ENCODE results near the gene NUDCD2.

Gene NUDCD2

DNA sequence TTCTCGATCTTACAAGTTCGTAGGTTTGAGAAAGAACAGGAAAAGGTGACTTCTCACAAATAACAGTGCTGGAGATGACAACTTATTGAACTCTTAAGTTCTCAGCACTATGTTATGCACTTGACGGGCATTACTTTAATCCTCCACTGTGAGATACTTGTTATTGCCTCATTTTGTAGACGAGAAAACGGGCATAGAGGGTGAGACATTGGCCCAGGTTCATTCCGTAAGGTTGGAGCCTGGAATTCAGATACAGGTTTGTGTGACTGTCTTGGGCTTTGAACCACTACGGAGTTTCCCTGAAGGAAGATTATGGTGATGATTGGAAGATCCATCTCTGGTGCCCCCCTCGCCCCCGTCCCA lies 46.2 kb upstream of the NUDCD2 start:
- Histone ChIP-seq H3K27ac (peak overlapping the region; percentile 91), H3K4me2 (ENCODE audit: low read length) (peak overlapping the region; percentile 95), H3K36me3 (ENCODE audit: control insufficient read depth, insufficient read depth, low read length) (no peaks in the 10 kb centered on the region), H3K4me1 (peaks cover 16% of the 10 kb centered on the region), H3K4me3 (ENCODE audit: low read depth, low read length) (peak overlapping the region; percentile 81), H3K9ac (peak overlapping the region; percentile 68), H3K79me2 (peaks cover 14% of the 10 kb centered on the region), H2AFZ (peak overlapping the region; percentile 85), H3K9me3 (ENCODE audit: control insufficient read depth, low read length) (no peaks in the 10 kb centered on the region), H3K27me3 (ENCODE audit: control insufficient read depth, insufficient read depth, low read length) (no peaks in the 10 kb centered on the region)
- TF ChIP-seq, protein P1, sequence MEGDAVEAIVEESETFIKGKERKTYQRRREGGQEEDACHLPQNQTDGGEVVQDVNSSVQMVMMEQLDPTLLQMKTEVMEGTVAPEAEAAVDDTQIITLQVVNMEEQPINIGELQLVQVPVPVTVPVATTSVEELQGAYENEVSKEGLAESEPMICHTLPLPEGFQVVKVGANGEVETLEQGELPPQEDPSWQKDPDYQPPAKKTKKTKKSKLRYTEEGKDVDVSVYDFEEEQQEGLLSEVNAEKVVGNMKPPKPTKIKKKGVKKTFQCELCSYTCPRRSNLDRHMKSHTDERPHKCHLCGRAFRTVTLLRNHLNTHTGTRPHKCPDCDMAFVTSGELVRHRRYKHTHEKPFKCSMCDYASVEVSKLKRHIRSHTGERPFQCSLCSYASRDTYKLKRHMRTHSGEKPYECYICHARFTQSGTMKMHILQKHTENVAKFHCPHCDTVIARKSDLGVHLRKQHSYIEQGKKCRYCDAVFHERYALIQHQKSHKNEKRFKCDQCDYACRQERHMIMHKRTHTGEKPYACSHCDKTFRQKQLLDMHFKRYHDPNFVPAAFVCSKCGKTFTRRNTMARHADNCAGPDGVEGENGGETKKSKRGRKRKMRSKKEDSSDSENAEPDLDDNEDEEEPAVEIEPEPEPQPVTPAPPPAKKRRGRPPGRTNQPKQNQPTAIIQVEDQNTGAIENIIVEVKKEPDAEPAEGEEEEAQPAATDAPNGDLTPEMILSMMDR (IDR thresholded peaks at IDR 0.05), result no peak

DNA sequence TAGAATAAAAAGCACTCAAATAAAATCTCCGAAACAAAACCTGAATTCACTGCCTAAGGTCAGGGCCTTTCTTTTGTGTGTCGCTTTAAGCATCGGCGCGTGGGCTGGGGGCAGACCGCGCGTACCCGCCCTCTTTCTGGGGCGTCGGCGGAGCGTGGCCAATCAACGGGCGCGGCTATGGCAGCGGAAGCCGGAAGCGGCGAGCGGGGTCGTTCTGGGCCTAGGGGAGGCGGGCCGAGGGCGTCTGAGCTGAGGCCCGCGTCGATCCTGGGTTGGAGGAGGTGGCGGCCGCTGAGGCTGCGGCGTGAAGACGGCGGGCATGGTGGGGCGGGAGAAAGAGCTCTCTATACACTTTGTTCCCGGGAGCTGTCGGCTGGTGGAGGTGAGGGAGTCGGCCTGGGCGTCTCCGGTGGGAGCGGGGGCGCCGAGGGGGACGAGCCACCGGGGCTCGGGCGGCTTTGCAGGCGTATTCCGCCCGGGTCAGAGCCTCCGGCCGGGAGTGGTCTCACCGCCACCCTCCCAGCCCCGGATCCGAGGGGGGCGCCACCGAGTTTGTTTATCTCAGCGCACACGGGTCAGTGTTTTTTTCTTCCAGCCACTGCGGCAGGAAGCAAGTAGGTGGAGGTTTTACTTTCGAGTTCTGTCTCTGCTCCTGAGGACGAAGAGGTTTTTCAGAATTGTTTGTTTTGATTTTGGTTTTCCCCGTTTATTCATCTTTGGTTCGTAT lies 45.6 kb upstream of the NUDCD2 start, which contains the start of gene MAT2B:
Gene MAT2B, plus strand, starts transcription at position 252 of the 727 bp plus-strand sequence. Its CDS starts 68 bp downstream, at position 320.
- Histone ChIP-seq H3K4me3 (ENCODE audit: low read depth, low read length) (peak within 1 kb of the TSS; percentile 81), H3K4me1 (peaks cover 16% of the 10 kb centered on the region), H3K27me3 (ENCODE audit: control insufficient read depth, insufficient read depth, low read length) (no peaks in the 10 kb centered on the region), H3K36me3 (ENCODE audit: control insufficient read depth, insufficient read depth, low read length) (no peaks in the 10 kb centered on the region), H3K9me3 (ENCODE audit: control insufficient read depth, low read length) (no peaks in the 10 kb centered on the region), H3K79me2 (peaks cover 14% of the 10 kb centered on the region), H3K4me2 (ENCODE audit: low read length) (peak within 1 kb of the TSS; percentile 95), H3K9ac (peak within 1 kb of the TSS; percentile 68), H3K27ac (peak within 1 kb of the TSS; percentile 91), H2AFZ (peak within 1 kb of the TSS; percentile 85)
- TF ChIP-seq, protein P1 (IDR thresholded peaks at IDR 0.05), result peak; percentile 45

- Histone ChIP-seq H3K36me3 (ENCODE audit: control insufficient read depth, insufficient read depth, low read length) (no peaks in the 10 kb centered on the region), H3K9me3 (ENCODE audit: control insufficient read depth, low read length) (no peaks in the 10 kb centered on the region), H3K4me1 (peaks cover 16% of the 10 kb centered on the region)
These were observed 45.1 kb upstream of the NUDCD2 start for GRCh38 chr5:163505049-163505367.

GRCh38 chr5:163504079-163504931 lies 44.4 kb upstream of the NUDCD2 start:
- Histone ChIP-seq H3K79me2 (peaks cover 14% of the 10 kb centered on the region), H3K9me3 (ENCODE audit: control insufficient read depth, low read length) (no peaks in the 10 kb centered on the region), H3K4me3 (ENCODE audit: low read depth, low read length) (peak overlapping the region; percentile 81), H3K4me1 (peaks cover 16% of the 10 kb centered on the region), H3K36me3 (ENCODE audit: control insufficient read depth, insufficient read depth, low read length) (no peaks in the 10 kb centered on the region), H2AFZ (peak overlapping the region; percentile 71), H3K4me2 (ENCODE audit: low read length) (peak overlapping the region; percentile 95), H3K27ac (peak overlapping the region; percentile 91), H3K9ac (no peak overlapping the region), H3K27me3 (ENCODE audit: control insufficient read depth, insufficient read depth, low read length) (no peaks in the 10 kb centered on the region)
- TF ChIP-seq, protein P1 (IDR thresholded peaks at IDR 0.05), result no peak

More at GRCh38 chr5:163505049-163505367, 45.1 kb upstream of the NUDCD2 start:
- TF ChIP-seq, protein P1 (IDR thresholded peaks at IDR 0.05), result no peak
- Histone ChIP-seq H3K4me3 (ENCODE audit: low read depth, low read length) (peak overlapping the region; percentile 81), H3K4me2 (ENCODE audit: low read length) (peak overlapping the region; percentile 95), H2AFZ (peak overlapping the region; percentile 71), H3K9ac (peak overlapping the region; percentile 3), H3K27ac (peak overlapping the region; percentile 91), H3K79me2 (peaks cover 14% of the 10 kb centered on the region), H3K27me3 (ENCODE audit: control insufficient read depth, insufficient read depth, low read length) (no peaks in the 10 kb centered on the region)

Measured in parathyroid adenoma (tissue), 2 donors.